ENCODE measurements around the gene ETV5. TPM values are rescaled to one million over a fixed set of nuclear protein-coding genes. Genes with fewer than 3 reads are reported as not detected.
A peak's percentile ranks its signal among the peaks of the same experiment; 100 is the strongest.
"Not testable (repeated sequence)": the region's sequence is repeated elsewhere in the genome, so short reads cannot be mapped to it uniquely, and the experiment has no call there.

Gene ETV5
- total RNA-seq, 1 experiment from 2014 or later = 26.5 TPM

DNA sequence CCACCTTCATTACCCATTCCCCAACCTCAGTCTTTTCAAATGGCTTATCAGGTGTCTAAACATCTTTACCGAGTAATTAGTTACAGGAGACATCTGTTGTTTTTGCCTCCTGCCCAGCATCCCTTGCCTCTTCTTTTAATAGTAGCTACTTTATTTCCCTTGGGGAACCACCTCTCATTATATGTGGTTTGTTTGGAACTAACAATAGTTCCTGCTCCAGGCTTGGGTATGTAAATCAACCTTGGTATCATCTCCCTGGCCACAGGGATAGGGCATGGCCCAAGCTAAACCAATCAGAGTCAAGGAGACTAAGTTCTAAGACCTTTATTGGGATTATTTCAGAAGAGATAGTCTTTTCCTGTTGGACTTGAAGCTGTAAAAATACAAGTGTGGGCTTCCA, 76.6 kb downstream of the ETV5 start:
- DNase-seq (ENCODE audit: low read depth in 1 of 2, low spot score in 2 of 2) = no peak
- Histone ChIP-seq H3K4me3 (no peak overlapping the region), H3K36me3 (no peaks in the 10 kb centered on the region), H3K9me3 (replicated peaks) (no peaks in the 10 kb centered on the region), H3K4me1 (replicated peaks) (no peaks in the 10 kb centered on the region), H3K27me3 (replicated peaks) (no peaks in the 10 kb centered on the region), H3K27ac (no peak overlapping the region)

DNA sequence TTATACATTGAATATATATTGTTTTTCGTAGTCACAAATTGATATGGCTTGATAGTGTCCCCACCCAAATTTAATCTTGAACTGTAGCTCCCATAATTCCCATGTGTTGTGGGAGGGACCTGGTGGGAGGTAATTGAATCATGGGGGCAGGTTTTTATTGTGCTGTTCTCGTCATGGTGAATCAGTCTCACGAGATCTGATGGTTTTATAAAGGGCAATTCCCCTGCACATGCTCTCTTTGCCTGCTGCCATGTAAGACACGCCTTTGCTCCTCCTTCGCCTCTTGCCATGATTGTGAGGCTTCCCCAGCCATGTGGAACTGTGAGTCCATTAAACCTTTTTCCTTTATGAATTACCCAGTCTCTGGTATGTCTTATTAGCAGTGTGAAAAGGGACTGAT, 82.9 kb downstream of the ETV5 start:
- H3K4me3 ChIP-seq; H3K36me3 ChIP-seq; H3K27ac ChIP-seq; H3K27me3 ChIP-seq (replicated peaks); DNase-seq (ENCODE audit: low read depth in 1 of 2, low spot score in 2 of 2); H3K9me3 ChIP-seq (replicated peaks): not testable (repeated sequence)
- H3K4me1 ChIP-seq (replicated peaks) = peaks cover 14% of the 10 kb centered on the region

DNA sequence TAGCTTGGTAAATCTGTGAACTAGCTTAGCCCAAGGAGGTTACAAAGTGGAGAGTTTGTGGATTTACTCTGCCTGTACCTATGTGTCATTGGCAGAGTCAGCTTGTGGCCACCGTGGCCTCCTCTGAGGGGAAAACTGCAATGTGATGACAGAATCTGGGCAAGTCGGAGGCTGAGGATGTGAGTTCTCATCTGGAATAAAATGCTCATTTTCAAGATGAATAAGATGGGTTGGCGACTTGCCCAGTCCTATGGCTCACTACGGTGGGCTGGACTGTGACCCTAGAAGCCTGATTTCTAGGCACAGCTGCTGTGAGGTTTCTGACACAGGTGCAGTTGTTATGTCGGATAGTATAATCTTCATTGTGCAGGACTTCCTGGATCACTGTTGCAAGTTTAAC, 83.7 kb downstream of the ETV5 start:
- no peak overlapping the region for H3K4me3 ChIP-seq
- no peaks in the 10 kb centered on the region for H3K36me3 ChIP-seq
- peaks cover 17% of the 10 kb centered on the region for H3K4me1 ChIP-seq (replicated peaks)
- H3K9me3 ChIP-seq (replicated peaks) = no peaks in the 10 kb centered on the region
- no peaks in the 10 kb centered on the region for H3K27me3 ChIP-seq (replicated peaks)
- no peak for DNase-seq (ENCODE audit: low read depth in 1 of 2, low spot score in 2 of 2)
- H3K27ac ChIP-seq = no peak overlapping the region

DNA sequence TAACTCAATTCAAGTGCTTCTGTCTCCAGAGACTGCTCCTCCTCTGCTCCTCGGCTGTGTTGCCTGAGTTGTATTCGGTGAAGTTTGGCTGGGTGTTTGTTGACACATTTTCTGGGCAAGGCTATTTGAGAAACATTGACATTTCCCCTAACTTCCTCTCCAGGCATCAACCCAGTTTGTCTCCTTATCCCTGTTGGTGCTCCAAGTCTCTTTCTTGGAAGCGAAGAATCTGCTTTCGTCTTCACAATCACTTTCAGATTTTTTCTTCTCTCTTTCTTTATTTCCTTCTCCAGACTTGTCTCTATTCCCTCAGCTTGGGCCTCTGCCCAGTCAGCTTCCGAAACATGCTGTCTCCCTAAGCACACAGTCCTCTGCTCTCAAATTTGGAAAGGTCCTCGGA, 84.7 kb downstream of the ETV5 start:
- H3K36me3 ChIP-seq = no peaks in the 10 kb centered on the region
- no peak overlapping the region for H3K4me3 ChIP-seq
- peaks cover 17% of the 10 kb centered on the region for H3K4me1 ChIP-seq (replicated peaks)
- H3K27ac ChIP-seq = no peak overlapping the region
- no peaks in the 10 kb centered on the region for H3K27me3 ChIP-seq (replicated peaks)
- DNase-seq (ENCODE audit: low read depth in 1 of 2, low spot score in 2 of 2) = no peak
- no peaks in the 10 kb centered on the region for H3K9me3 ChIP-seq (replicated peaks)

DNA sequence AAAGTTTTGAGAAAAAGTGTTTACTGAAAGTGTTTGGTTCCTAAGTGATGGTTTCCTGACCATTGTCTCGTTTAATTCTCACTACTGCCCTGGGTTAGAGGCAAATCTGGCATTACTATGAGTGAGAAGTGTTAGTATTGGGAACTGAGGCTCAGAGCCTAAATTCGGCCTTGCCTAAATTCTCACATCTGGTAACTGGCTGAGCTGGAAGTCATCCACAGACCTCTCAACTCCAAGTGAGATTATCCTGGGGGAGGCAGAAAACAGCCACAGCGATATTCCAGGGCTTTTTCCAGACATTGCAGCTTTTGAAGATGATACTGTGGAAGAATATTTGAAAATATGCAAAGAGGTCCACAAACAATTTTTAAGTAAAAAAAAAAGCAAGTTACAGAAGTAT, 86.0 kb downstream of the ETV5 start:
- Histone ChIP-seq H3K27ac (no peak overlapping the region), H3K27me3 (replicated peaks) (no peaks in the 10 kb centered on the region), H3K9me3 (replicated peaks) (no peaks in the 10 kb centered on the region), H3K4me1 (replicated peaks) (peaks cover 17% of the 10 kb centered on the region), H3K36me3 (no peaks in the 10 kb centered on the region), H3K4me3 (no peak overlapping the region)
- DNase-seq (ENCODE audit: low read depth in 1 of 2, low spot score in 2 of 2) = no peak

DNA sequence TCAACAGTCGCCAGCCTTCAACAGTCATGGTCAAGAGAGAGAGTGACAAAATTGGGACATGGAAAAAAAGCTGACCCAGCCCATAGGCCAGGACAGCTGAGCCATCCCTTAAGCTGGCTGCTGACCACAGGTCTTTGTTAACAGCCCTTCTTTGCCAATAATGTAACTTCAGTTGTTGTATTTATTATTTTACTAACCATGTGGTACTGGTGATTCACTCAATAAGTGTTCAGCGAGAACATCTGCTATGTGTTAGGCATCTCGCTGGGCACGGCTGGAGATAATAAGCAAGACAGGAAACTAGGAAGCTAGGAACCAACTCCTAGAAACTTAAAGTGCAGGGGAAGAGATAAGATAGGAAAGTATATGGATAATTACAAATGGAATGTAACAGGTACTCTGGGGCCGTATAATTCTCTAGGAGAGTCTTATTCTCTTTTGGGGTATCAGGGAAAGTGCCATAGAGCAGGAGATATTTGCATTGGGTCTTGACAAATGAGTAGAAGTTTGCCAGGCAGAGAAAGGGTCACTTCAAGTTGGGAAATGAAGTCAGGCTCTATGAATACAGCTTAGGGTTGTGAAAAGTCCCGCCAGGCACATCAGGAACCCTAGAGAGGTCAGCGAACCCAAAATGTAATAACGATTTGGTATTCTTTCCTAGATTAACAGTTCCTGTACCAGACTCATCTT, 87.1 kb downstream of the ETV5 start:
- H3K4me3 ChIP-seq = no peak overlapping the region
- no peaks in the 10 kb centered on the region for H3K36me3 ChIP-seq
- H3K4me1 ChIP-seq (replicated peaks) = peaks cover 17% of the 10 kb centered on the region
- DNase-seq (ENCODE audit: low read depth in 1 of 2, low spot score in 2 of 2) = peak; percentile 75 to 86
- peak overlapping the region; percentile 52 for H3K27ac ChIP-seq
- H3K9me3 ChIP-seq (replicated peaks) = no peaks in the 10 kb centered on the region
- H3K27me3 ChIP-seq (replicated peaks) = no peaks in the 10 kb centered on the region

DNA sequence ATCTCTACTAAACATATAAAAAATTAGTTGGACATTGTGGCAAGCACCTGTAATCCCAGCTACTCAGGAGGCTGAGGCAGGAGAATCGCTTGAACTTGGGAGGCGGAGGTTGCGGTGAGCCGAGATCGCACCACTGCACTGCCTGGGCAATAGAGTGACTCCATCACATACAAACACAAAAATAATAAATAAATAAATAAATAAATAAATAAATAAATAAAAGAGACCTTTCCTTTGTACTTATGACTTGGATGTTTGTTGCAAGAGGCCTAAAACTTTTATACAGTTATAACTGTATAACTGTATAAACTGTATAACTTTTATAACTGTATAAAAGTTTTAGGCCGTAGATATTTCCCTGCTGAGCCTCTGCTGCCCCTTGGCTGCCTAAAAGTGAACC, 87.6 kb downstream of the ETV5 start:
- peak overlapping the region; percentile 52; the same call in 1 of the 2 replicates for H3K27ac ChIP-seq
- H3K27me3 ChIP-seq (replicated peaks); H3K4me3 ChIP-seq; DNase-seq (ENCODE audit: low read depth in 1 of 2, low spot score in 2 of 2); H3K9me3 ChIP-seq (replicated peaks); H3K36me3 ChIP-seq: not testable (repeated sequence)
- peaks cover 17% of the 10 kb centered on the region for H3K4me1 ChIP-seq (replicated peaks)

DNA sequence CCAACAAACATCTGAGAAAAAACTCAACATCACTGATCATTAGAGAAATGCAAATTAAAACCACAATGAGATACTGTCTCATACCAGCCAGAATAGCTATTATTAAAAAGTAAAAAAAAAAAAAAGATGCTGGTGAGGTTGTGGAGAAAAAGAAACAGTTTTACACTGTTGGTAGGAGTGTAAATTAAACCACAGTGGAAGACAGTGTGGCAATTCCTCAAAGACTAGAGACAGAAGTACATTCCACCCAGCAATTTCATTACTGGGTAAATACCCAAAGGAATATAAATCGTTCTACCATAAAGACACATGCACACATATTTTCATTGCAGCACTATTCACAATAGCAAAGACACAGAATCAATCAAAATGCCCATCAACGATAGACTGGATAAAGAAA, 89.6 kb downstream of the ETV5 start:
- H3K36me3 ChIP-seq; H3K27me3 ChIP-seq (replicated peaks); DNase-seq (ENCODE audit: low read depth in 1 of 2, low spot score in 2 of 2); H3K27ac ChIP-seq; H3K4me3 ChIP-seq; H3K9me3 ChIP-seq (replicated peaks): not testable (repeated sequence)
- peaks cover 17% of the 10 kb centered on the region for H3K4me1 ChIP-seq (replicated peaks)

DNA sequence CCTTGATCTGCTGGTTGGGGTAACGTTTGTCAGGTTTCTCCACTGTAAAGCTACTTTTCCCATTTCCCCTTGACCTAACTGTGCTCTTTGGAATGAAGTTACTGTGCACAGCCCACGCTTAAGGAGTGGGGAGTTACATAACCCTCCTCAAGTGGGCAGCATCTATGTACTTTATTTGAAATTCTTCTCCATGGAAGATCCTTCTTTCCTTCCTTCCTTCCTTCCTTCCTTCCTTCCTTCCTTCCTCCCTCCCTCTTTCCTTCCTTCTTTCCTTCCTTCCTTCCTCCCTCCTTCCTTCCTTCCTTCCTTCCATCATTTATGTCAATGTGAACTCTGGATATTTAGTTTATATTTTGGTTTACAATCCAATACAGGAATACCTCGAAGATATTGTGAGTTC, 94.0 kb downstream of the ETV5 start:
- no peaks in the 10 kb centered on the region for H3K36me3 ChIP-seq
- no peaks in the 10 kb centered on the region for H3K4me1 ChIP-seq (replicated peaks)
- no peak overlapping the region for H3K4me3 ChIP-seq
- no peaks in the 10 kb centered on the region for H3K9me3 ChIP-seq (replicated peaks)
- no peak overlapping the region for H3K27ac ChIP-seq
- no peak for DNase-seq (ENCODE audit: low read depth in 1 of 2, low spot score in 2 of 2)
- no peaks in the 10 kb centered on the region for H3K27me3 ChIP-seq (replicated peaks)

DNA sequence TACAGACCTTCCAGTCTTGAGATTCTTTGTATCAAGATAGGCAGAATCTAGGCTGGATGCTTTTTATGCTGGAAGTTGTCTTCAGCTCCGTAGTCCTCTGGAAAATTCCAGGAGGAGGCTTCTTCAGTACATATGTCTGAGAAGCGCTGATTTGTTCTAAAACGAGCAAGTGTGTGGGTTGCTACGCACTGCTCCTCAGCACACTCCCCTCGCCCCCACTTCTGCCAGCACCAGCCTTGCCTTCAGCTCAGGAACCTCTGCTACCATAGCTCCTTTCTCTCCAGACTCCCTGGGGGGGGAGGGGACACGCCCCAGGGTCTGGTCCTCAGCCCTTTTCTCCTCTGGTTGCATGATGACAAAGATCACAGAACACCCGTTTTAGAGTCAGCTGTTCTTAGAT, 95.6 kb downstream of the ETV5 start:
- DNase-seq (ENCODE audit: low read depth in 1 of 2, low spot score in 2 of 2) = no peak
- Histone ChIP-seq H3K4me3 (no peak overlapping the region), H3K9me3 (replicated peaks) (no peaks in the 10 kb centered on the region), H3K27ac (no peak overlapping the region), H3K27me3 (replicated peaks) (no peaks in the 10 kb centered on the region), H3K4me1 (replicated peaks) (no peaks in the 10 kb centered on the region), H3K36me3 (no peaks in the 10 kb centered on the region)

DNA sequence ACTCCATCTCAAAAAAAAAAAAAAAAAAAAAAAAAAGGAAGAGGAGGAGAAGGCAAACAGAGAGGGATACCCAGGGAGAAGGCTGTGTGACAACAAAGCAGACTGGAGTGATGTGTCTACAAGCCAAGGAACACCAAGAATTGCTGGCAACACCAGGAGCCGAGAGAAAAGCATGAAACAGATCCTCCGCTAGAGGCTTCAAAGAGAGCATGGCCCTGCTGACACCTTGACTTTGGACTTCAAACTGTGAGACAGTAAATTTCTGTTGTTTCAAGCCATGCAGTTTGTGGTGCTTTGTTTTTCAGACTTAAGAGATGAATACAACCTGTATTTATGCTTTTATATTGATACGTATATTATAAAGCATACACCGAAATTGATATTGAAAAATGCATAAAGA, 96.8 kb downstream of the ETV5 start:
- H3K36me3 ChIP-seq = no peaks in the 10 kb centered on the region
- no peak overlapping the region for H3K4me3 ChIP-seq
- no peaks in the 10 kb centered on the region for H3K4me1 ChIP-seq (replicated peaks)
- no peak for DNase-seq (ENCODE audit: low read depth in 1 of 2, low spot score in 2 of 2)
- no peaks in the 10 kb centered on the region for H3K9me3 ChIP-seq (replicated peaks)
- no peaks in the 10 kb centered on the region for H3K27me3 ChIP-seq (replicated peaks)
- H3K27ac ChIP-seq = no peak overlapping the region

DNA sequence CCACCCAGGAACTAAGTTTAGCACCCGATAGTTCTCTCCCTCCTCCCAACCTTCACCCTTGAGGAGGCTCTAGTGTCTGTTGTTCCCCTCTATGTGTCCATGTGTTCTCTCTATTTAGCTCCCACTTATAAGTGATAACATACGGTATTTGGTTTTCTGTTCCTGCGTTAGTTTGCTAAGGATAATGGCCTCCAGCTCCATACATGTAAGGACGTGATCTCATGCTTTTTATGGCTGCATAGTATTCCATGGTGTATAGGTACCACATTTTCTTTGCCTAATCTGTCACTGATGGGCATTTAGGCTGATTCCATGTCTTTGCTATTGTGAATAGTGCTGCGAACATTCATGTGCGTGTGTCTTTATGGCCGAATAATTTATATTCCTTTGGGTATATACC, 104.2 kb downstream of the ETV5 start:
- Histone ChIP-seq H3K27ac (no peak overlapping the region), H3K36me3 (no peaks in the 10 kb centered on the region), H3K4me3 (no peak overlapping the region), H3K27me3 (replicated peaks) (no peaks in the 10 kb centered on the region), H3K4me1 (replicated peaks) (no peaks in the 10 kb centered on the region), H3K9me3 (replicated peaks) (no peaks in the 10 kb centered on the region)
- DNase-seq (ENCODE audit: low read depth in 1 of 2, low spot score in 2 of 2) = no peak

DNA sequence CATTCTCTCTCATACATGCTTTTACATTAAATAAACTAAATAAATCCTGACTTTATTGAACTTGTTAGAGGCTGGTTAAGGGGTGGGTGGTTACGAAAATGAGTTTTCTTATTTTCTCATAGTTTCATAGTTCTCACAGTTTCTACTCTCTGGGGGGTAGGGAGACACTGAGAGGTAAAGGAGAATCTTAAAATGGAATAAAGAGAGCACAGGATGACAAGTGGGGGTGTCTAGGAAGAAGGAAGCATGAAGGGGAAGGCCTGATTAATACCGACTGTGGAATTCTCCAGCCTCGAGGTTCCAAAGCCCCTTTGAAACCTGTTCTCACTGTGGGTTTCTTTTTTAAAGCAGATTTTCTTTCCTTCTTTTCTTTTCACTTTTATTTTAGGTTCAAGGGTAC, 104.7 kb downstream of the ETV5 start:
- Histone ChIP-seq H3K4me3 (no peak overlapping the region), H3K4me1 (replicated peaks) (no peaks in the 10 kb centered on the region), H3K9me3 (replicated peaks) (no peaks in the 10 kb centered on the region), H3K27me3 (replicated peaks) (no peaks in the 10 kb centered on the region), H3K27ac (no peak overlapping the region), H3K36me3 (no peaks in the 10 kb centered on the region)
- no peak for DNase-seq (ENCODE audit: low read depth in 1 of 2, low spot score in 2 of 2)

DNA sequence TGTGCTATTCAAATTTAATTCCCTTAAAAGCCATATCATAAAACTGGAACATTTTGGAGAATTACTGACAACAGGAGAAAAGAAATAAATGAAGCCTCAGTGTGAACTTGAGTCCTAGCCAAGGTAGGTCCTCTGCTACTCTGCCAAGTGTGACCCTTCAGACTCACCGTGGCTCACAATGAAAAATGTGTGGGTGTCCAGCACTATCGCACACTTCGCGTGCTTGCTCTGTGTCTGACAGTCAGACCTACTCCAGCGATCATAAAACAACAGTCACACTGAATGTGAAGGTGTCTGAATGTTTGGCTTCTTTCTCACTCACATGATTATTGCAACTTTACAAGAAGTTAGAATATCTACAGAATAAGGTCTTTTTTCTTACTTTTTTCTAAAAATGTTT, 105.3 kb downstream of the ETV5 start:
- Histone ChIP-seq H3K27me3 (replicated peaks) (no peaks in the 10 kb centered on the region), H3K9me3 (replicated peaks) (no peaks in the 10 kb centered on the region), H3K4me1 (replicated peaks) (no peaks in the 10 kb centered on the region), H3K27ac (no peak overlapping the region), H3K36me3 (no peaks in the 10 kb centered on the region), H3K4me3 (no peak overlapping the region)
- no peak for DNase-seq (ENCODE audit: low read depth in 1 of 2, low spot score in 2 of 2)

DNA sequence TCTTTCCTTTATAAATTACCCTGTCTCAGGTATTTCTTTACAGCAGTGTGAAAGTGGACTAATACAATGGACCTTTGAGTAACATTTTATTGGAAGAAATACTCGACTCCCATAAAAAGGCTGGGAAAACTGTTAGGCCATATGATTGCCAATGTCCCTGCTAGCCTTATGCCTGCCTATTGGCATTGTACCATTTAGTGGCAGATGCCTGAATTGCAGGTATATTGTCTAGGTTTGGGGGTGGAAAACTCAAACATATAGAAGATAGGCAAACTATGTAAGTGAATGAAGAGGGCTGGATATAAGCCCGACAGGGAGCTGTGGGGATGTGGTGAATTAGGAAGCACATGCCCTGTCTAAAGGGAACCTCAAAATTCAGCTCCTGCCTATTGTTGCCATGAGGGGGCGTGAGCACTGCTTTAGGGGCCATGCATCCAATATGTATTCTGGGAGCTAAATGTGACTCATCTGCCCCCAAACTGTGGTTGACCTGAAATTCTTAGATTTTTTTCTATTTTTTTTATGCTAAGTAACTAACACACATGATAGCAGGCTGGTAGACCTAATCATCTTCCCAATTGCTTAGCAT, 105.9 kb downstream of the ETV5 start:
- no peaks in the 10 kb centered on the region for H3K9me3 ChIP-seq (replicated peaks)
- no peak overlapping the region for H3K4me3 ChIP-seq
- H3K4me1 ChIP-seq (replicated peaks) = no peaks in the 10 kb centered on the region
- H3K27ac ChIP-seq = no peak overlapping the region
- DNase-seq (ENCODE audit: low read depth in 1 of 2, low spot score in 2 of 2) = peak in 1 of 2 experiments; percentile 10
- H3K36me3 ChIP-seq = no peaks in the 10 kb centered on the region
- no peaks in the 10 kb centered on the region for H3K27me3 ChIP-seq (replicated peaks)
